ENCODE data around the gene IFI27L2. TPM values are rescaled to one million over a fixed set of nuclear protein-coding genes. Genes with fewer than 3 reads are reported as not detected.

Gene IFI27L2
- total and polyA plus RNA-seq, 2 experiments from 2014 or later, result 95.3 to 170 TPM

- H3K27ac ChIP-seq, result no peak overlapping the region
- H3K36me3 ChIP-seq (ENCODE audit: low read depth), result no peaks in the 10 kb centered on the region
- H3K79me2 ChIP-seq (ENCODE audit: insufficient read depth), result no peaks in the 10 kb centered on the region
- H3K9ac ChIP-seq, result no peak overlapping the region
- 76 to 81% methylated on average over 3 of the region's 3 CpGs for WGBS, 2 experiments (ENCODE audit: low coverage in 1 of 2, low lambda C conversion rate in 2 of 2, missing lambda C conversion rate in 2 of 2)
- no peak overlapping the region for H2AFZ ChIP-seq
- TF ChIP-seq EZH2 (IDR thresholded peaks at IDR 0.05; ENCODE audit: insufficient read depth, poor library complexity, severe bottlenecking) (no peak), EZH2phosphoT487 (IDR thresholded peaks at IDR 0.05; ENCODE audit: insufficient read depth, low read depth) (no peak)
- no peak overlapping the region for H3K4me2 ChIP-seq (ENCODE audit: unreplicated experiment)
- H3K27me3 ChIP-seq (replicated peaks; ENCODE audit: insufficient read depth), result no peaks in the 10 kb centered on the region
- H4K20me1 ChIP-seq (ENCODE audit: insufficient read depth), result no peaks in the 10 kb centered on the region
- DNase-seq, result no peak
- no peaks in the 10 kb centered on the region for H3K9me2 ChIP-seq (ENCODE audit: insufficient read depth)
- in situ Hi-C loops (cut with MboI), result loop anchor here (25.0 kb wide), 1 partner anchor 481 kb away; no protein-coding TSS in a partner anchor
- H3K9me3 ChIP-seq (ENCODE audit: low read depth), result no peaks in the 10 kb centered on the region
- H3F3A ChIP-seq (ENCODE audit: insufficient read depth), result no peaks in the 10 kb centered on the region
- H3K4me1 ChIP-seq (ENCODE audit: insufficient read depth), result no peaks in the 10 kb centered on the region
- H3K4me3 ChIP-seq, result no peak overlapping the region
Observed at GRCh38 chr14:94143239-94143638, 13.8 kb upstream of the IFI27L2 start.

- Histone ChIP-seq H3K27me3 (replicated peaks; ENCODE audit: insufficient read depth) (no peaks in the 10 kb centered on the region), H3K4me3 (no peak overlapping the region), H2AFZ (no peak overlapping the region), H3K4me1 (ENCODE audit: insufficient read depth) (no peaks in the 10 kb centered on the region), H3K9me2 (ENCODE audit: insufficient read depth) (no peaks in the 10 kb centered on the region), H3K27ac (no peak overlapping the region), H4K20me1 (ENCODE audit: insufficient read depth) (no peaks in the 10 kb centered on the region), H3K9me3 (ENCODE audit: low read depth) (no peaks in the 10 kb centered on the region), H3F3A (ENCODE audit: insufficient read depth) (no peaks in the 10 kb centered on the region), H3K36me3 (ENCODE audit: low read depth) (no peaks in the 10 kb centered on the region), H3K9ac (no peak overlapping the region), H3K4me2 (ENCODE audit: unreplicated experiment) (no peak overlapping the region), H3K79me2 (ENCODE audit: insufficient read depth) (no peaks in the 10 kb centered on the region)
- TF ChIP-seq EZH2 (IDR thresholded peaks at IDR 0.05; ENCODE audit: insufficient read depth, poor library complexity, severe bottlenecking) (no peak), EZH2phosphoT487 (IDR thresholded peaks at IDR 0.05; ENCODE audit: insufficient read depth, low read depth) (no peak)
- DNase-seq, result no peak
- 67 to 68% methylated on average over 1 of the region's 1 CpG for WGBS, 2 experiments (ENCODE audit: low coverage in 1 of 2, low lambda C conversion rate in 2 of 2, missing lambda C conversion rate in 2 of 2)
- in situ Hi-C loops (cut with MboI), result loop anchor here (25.0 kb wide), 1 partner anchor 481 kb away; no protein-coding TSS in a partner anchor
Observed at GRCh38 chr14:94142836-94143235, 13.4 kb upstream of the IFI27L2 start.

GRCh38 chr14:94142247-94142646 is 12.8 kb upstream of the IFI27L2 start:
- Histone ChIP-seq H3K79me2 (ENCODE audit: insufficient read depth) (no peaks in the 10 kb centered on the region), H3K9me2 (ENCODE audit: insufficient read depth) (no peaks in the 10 kb centered on the region), H3K9me3 (ENCODE audit: low read depth) (no peaks in the 10 kb centered on the region), H3K36me3 (ENCODE audit: low read depth) (no peaks in the 10 kb centered on the region), H3K27me3 (replicated peaks; ENCODE audit: insufficient read depth) (no peaks in the 10 kb centered on the region), H3K4me3 (no peak overlapping the region), H4K20me1 (ENCODE audit: insufficient read depth) (no peaks in the 10 kb centered on the region), H3K27ac (no peak overlapping the region), H2AFZ (no peak overlapping the region), H3K9ac (no peak overlapping the region), H3F3A (ENCODE audit: insufficient read depth) (no peaks in the 10 kb centered on the region), H3K4me1 (ENCODE audit: insufficient read depth) (no peaks in the 10 kb centered on the region), H3K4me2 (ENCODE audit: unreplicated experiment) (no peak overlapping the region)
- WGBS, 2 experiments (ENCODE audit: low coverage in 1 of 2, low lambda C conversion rate in 2 of 2, missing lambda C conversion rate in 2 of 2), result 43 to 50% methylated on average over 3 of the region's 3 CpGs
- in situ Hi-C loops (cut with MboI), result loop anchor here (25.0 kb wide), 1 partner anchor 480 kb away; no protein-coding TSS in a partner anchor
- TF ChIP-seq EZH2phosphoT487 (IDR thresholded peaks at IDR 0.05; ENCODE audit: insufficient read depth, low read depth) (no peak), EZH2 (IDR thresholded peaks at IDR 0.05; ENCODE audit: insufficient read depth, poor library complexity, severe bottlenecking) (no peak)
- no peak for DNase-seq

- Histone ChIP-seq H3K4me1 (ENCODE audit: insufficient read depth) (no peaks in the 10 kb centered on the region), H3F3A (ENCODE audit: insufficient read depth) (no peaks in the 10 kb centered on the region), H2AFZ (no peak overlapping the region), H3K27me3 (replicated peaks; ENCODE audit: insufficient read depth) (no peaks in the 10 kb centered on the region), H3K27ac (no peak overlapping the region), H3K9me2 (ENCODE audit: insufficient read depth) (no peaks in the 10 kb centered on the region), H3K36me3 (ENCODE audit: low read depth) (no peaks in the 10 kb centered on the region), H4K20me1 (ENCODE audit: insufficient read depth) (no peaks in the 10 kb centered on the region), H3K9me3 (ENCODE audit: low read depth) (no peaks in the 10 kb centered on the region), H3K4me2 (ENCODE audit: unreplicated experiment) (no peak overlapping the region), H3K4me3 (no peak overlapping the region), H3K9ac (no peak overlapping the region), H3K79me2 (ENCODE audit: insufficient read depth) (no peaks in the 10 kb centered on the region)
- no peak for TF ChIP-seq EZH2 (IDR thresholded peaks at IDR 0.05; ENCODE audit: insufficient read depth, poor library complexity, severe bottlenecking)
- TF ChIP-seq EZH2phosphoT487 (IDR thresholded peaks at IDR 0.05; ENCODE audit: insufficient read depth, low read depth), result no peak
- WGBS, 2 experiments (ENCODE audit: low coverage in 1 of 2, low lambda C conversion rate in 2 of 2, missing lambda C conversion rate in 2 of 2), result 70 to 76% methylated on average over 5 of the region's 5 CpGs
- DNase-seq, result no peak
- in situ Hi-C loops (cut with MboI), result loop anchor here (10.0 to 25.0 kb wide), 2 partner anchors 205 to 477 kb away; no protein-coding TSS in a partner anchor
Observed at GRCh38 chr14:94139421-94139820, 10.0 kb upstream of the IFI27L2 start.
